Osteoblast (primary cell): Measurements from ENCODE around the gene HRAS. TPM values are rescaled to one million over a fixed set of nuclear protein-coding genes. Genes with fewer than 3 reads are reported as not detected.

Experiments
- DNase-seq: peaks from one replicate; pipeline ENCODE4 v3.0.0; 2011; ENCODE audit warnings: low spot score, mixed read lengths; ENCODE audit not compliant: insufficient read length; ENCODE audit errors: missing footprints
- H2AFZ ChIP-seq: 2 replicates; pipeline ENCODE4 v1.6.0; 2011; ENCODE audit warnings: mild to moderate bottlenecking, low read length
- H3K27ac ChIP-seq: 2 replicates; pipeline ENCODE4 v1.5.1; 2011; ENCODE audit warnings: mild to moderate bottlenecking, low read depth, low read length, moderate library complexity
- H3K27me3 ChIP-seq: 2 replicates; pipeline ENCODE4 v1.6.0; 2012; ENCODE audit warnings: mild to moderate bottlenecking, control low read depth, inconsistent platforms, low read length, moderate library complexity; ENCODE audit not compliant: insufficient read depth
- H3K36me3 ChIP-seq: 2 replicates; pipeline ENCODE4 v1.5.1; 2011; ENCODE audit warnings: mild to moderate bottlenecking, low read length, control low read depth, moderate library complexity; ENCODE audit not compliant: insufficient read depth
- H3K4me1 ChIP-seq: 2 replicates; pipeline ENCODE4 v1.5.1; 2011; ENCODE audit warnings: mild to moderate bottlenecking, low read length, control low read depth, moderate library complexity; ENCODE audit not compliant: insufficient read depth
- H3K4me2 ChIP-seq: 2 replicates; pipeline ENCODE4 v1.6.0; 2011; ENCODE audit warnings: mild to moderate bottlenecking, low read length; ENCODE audit not compliant: insufficient read depth
- H3K4me3 ChIP-seq: fragments of 200-600 bp; sonication (generic); 3 replicates; pipeline ENCODE4 v1.5.1; 2012; ENCODE audit warnings: mild to moderate bottlenecking, low read length, inconsistent platforms; ENCODE audit not compliant: insufficient read depth
- H3K79me2 ChIP-seq: 2 replicates; pipeline ENCODE4 v1.6.0; 2012; ENCODE audit warnings: mild to moderate bottlenecking, low read length, control low read depth, inconsistent platforms; ENCODE audit not compliant: insufficient read depth
- H3K9me3 ChIP-seq: 2 replicates; pipeline ENCODE4 v1.5.1; 2011; ENCODE audit warnings: low read depth, low read length, control low read depth
- H4K20me1 ChIP-seq: 2 replicates; pipeline ENCODE4 v1.6.0; 2012; ENCODE audit warnings: mild to moderate bottlenecking, low read length, control low read depth; ENCODE audit not compliant: insufficient read depth
- CTCF ChIP-seq: IDR thresholded peaks from 2 replicates; pipeline ENCODE4 v1.5.1; 2011; ENCODE audit warnings: mild to moderate bottlenecking, low read depth, low read length, moderate library complexity; ENCODE audit errors: extremely low read depth
- total RNA-seq: library from RNA; depleted of rRNA; stranded (reverse); fragments of >200 nt; gene quantifications from 2 replicates; pipeline ENCODE4 v1.2.3, GENCODE V29; 2012

HRAS gene
- total RNA-seq, 1 donor = 28.6 TPM

DNA sequence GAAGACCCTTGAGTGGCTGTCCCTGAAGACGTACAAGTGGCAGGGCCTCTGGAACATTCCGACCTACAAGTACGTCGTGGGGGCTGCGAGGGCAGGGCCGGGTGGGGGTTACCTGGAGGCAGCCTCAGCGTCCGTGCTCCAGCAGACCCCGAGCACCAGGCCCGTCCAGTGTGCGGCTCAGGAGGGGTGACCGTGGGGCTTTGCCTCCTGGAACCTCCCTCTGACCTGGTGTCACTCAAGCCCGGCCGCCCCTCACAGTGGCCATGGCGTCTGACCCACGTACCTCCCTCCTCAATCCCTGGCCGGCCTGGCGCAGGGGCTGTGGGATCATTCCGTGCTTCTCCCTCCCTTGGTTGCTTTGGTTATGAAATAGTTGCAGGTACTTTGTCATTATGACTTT lies 46.8 kb downstream of the HRAS start:
- H3K27me3 ChIP-seq = no peaks in the 10 kb centered on the region
- H4K20me1 ChIP-seq = no peaks in the 10 kb centered on the region
- H3K4me1 ChIP-seq = no peaks in the 10 kb centered on the region
- TF ChIP-seq CTCF = no peak
- H2AFZ ChIP-seq = no peak overlapping the region
- H3K4me2 ChIP-seq = no peak overlapping the region
- H3K36me3 ChIP-seq = peaks cover 9% of the 10 kb centered on the region
- H3K9me3 ChIP-seq = no peaks in the 10 kb centered on the region
- H3K27ac ChIP-seq = no peak overlapping the region
- peaks cover 12% of the 10 kb centered on the region for H3K79me2 ChIP-seq
- no peak overlapping the region for H3K4me3 ChIP-seq
- DNase-seq = peak; percentile 88

- Histone ChIP-seq H3K4me2 (no peak overlapping the region), H3K79me2 (peaks cover 12% of the 10 kb centered on the region), H3K27ac (no peak overlapping the region), H3K36me3 (peaks cover 9% of the 10 kb centered on the region), H3K27me3 (no peaks in the 10 kb centered on the region), H3K4me1 (no peaks in the 10 kb centered on the region), H3K9me3 (no peaks in the 10 kb centered on the region), H2AFZ (no peak overlapping the region), H4K20me1 (no peaks in the 10 kb centered on the region), H3K4me3 (no peak overlapping the region)
- no peak for TF ChIP-seq CTCF
- DNase-seq = peak; percentile 67
Measured at GRCh38 chr11:488062-488461, 47.3 kb downstream of the HRAS start.

GRCh38 chr11:487571-488021 lies 47.8 kb downstream of the HRAS start:
- Histone ChIP-seq H4K20me1 (no peaks in the 10 kb centered on the region), H3K4me1 (no peaks in the 10 kb centered on the region), H2AFZ (no peak overlapping the region), H3K4me3 (no peak overlapping the region), H3K27me3 (no peaks in the 10 kb centered on the region), H3K36me3 (peaks cover 9% of the 10 kb centered on the region), H3K4me2 (no peak overlapping the region), H3K27ac (no peak overlapping the region), H3K79me2 (peaks cover 12% of the 10 kb centered on the region), H3K9me3 (no peaks in the 10 kb centered on the region)
- DNase-seq = peak; percentile 72
- no peak for TF ChIP-seq CTCF

GRCh38 chr11:486189-486588 lies 49.2 kb downstream of the HRAS start:
- no peak overlapping the region for H3K4me3 ChIP-seq
- TF ChIP-seq CTCF = no peak
- H3K79me2 ChIP-seq = peaks cover 12% of the 10 kb centered on the region
- peak; percentile 54 for DNase-seq
- peaks cover 1% of the 10 kb centered on the region for H4K20me1 ChIP-seq
- H3K27me3 ChIP-seq = no peaks in the 10 kb centered on the region
- H3K4me1 ChIP-seq = no peaks in the 10 kb centered on the region
- no peak overlapping the region for H3K27ac ChIP-seq
- H3K36me3 ChIP-seq = peaks cover 5% of the 10 kb centered on the region
- H3K9me3 ChIP-seq = no peaks in the 10 kb centered on the region
- H3K4me2 ChIP-seq = no peak overlapping the region
- no peak overlapping the region for H2AFZ ChIP-seq
